ENCODE data around the gene DNM3. TPM values are rescaled to one million over a fixed set of nuclear protein-coding genes. Genes with fewer than 3 reads are reported as not detected.

The DNM3 gene
- total and polyA plus RNA-seq, 2 of the 8 experiments (the other 6 are each of a cell fraction or from before 2014, with no cell fraction given): 2.0 to 8.5 TPM

GRCh38 chr1:172211221-172211620 is 369.9 kb downstream of the DNM3 start (continued):
- no peak for TF ChIP-seq RNF2 (IDR thresholded peaks at IDR 0.05; ENCODE audit: borderline replicate concordance, low read depth, low read length, missing control alignments, poor library complexity, severe bottlenecking)

Measured in H1 (cell line).